ENCODE data around the gene GABBR2. TPM values are rescaled to one million over a fixed set of nuclear protein-coding genes. Genes with fewer than 3 reads are reported as not detected.

GABBR2 gene
- total RNA-seq, 2 experiments from 2014 or later, result not detected

- ATAC-seq (ENCODE audit: poor library complexity), result no peak
- Histone ChIP-seq H3K9me3 (ENCODE audit: control insufficient read depth in 1 of 2, insufficient read depth in 1 of 2, low read length in 2 of 2) (no peaks in the 10 kb centered on the region), H3K27me3 (ENCODE audit: control insufficient read depth in 1 of 2, insufficient read depth in 2 of 2, low read length in 2 of 2) (peaks cover 0 to 3% of the 10 kb centered on the region in 2 experiments), H3K4me1 (ENCODE audit: insufficient read depth, low read length) (no peaks in the 10 kb centered on the region), H3K36me3 (ENCODE audit: insufficient read depth, low read length) (no peaks in the 10 kb centered on the region), H3K4me3 (ENCODE audit: low read length) (no peak overlapping the region), H3K27ac (ENCODE audit: low read depth in 1 of 2, low read length in 2 of 2) (no peak overlapping the region)
- Mint-ChIP-seq H3K4me1 (ENCODE audit: low read depth) (no peaks in the 10 kb centered on the region), H3K27ac (no peak overlapping the region), H3K36me3 (ENCODE audit: low read depth) (no peaks in the 10 kb centered on the region), H3K4me3 (no peak overlapping the region), H3K9me3 (no peaks in the 10 kb centered on the region), H3K27me3 (peaks cover 49% of the 10 kb centered on the region)
- CTCF ChIA-PET, result no interaction called here
- POLR2A ChIA-PET, result no interaction called here
- TF ChIP-seq CTCF (IDR thresholded peaks at IDR 0.05), result no peak
- DNase-seq, result no peak
- intact Hi-C loops (cut with DNase I, micrococcal nuclease), result no loop called here
Measured at GRCh38 chr9:98495530-98495929, 213.2 kb downstream of the GABBR2 start.

GRCh38 chr9:98494852-98495251 lies 213.9 kb downstream of the GABBR2 start:
- no peaks in the 10 kb centered on the region for H3K4me1 ChIP-seq (ENCODE audit: insufficient read depth, low read length)
- no peaks in the 10 kb centered on the region for H3K27me3 ChIP-seq (ENCODE audit: control insufficient read depth in 1 of 2, insufficient read depth in 2 of 2, low read length in 2 of 2)
- CTCF ChIA-PET, result no interaction called here
- peaks cover 49% of the 10 kb centered on the region for H3K27me3 Mint-ChIP-seq
- no peak overlapping the region for H3K27ac Mint-ChIP-seq
- H3K27ac ChIP-seq (ENCODE audit: low read depth in 1 of 2, low read length in 2 of 2), result no peak overlapping the region
- no peaks in the 10 kb centered on the region for H3K4me1 Mint-ChIP-seq (ENCODE audit: low read depth)
- TF ChIP-seq CTCF (IDR thresholded peaks at IDR 0.05), result no peak
- DNase-seq (no peak), ATAC-seq (ENCODE audit: poor library complexity) (no peak)
- H3K4me3 Mint-ChIP-seq, result no peak overlapping the region
- POLR2A ChIA-PET, result no interaction called here
- no peaks in the 10 kb centered on the region for H3K36me3 Mint-ChIP-seq (ENCODE audit: low read depth)
- no peaks in the 10 kb centered on the region for H3K36me3 ChIP-seq (ENCODE audit: insufficient read depth, low read length)
- H3K9me3 ChIP-seq (ENCODE audit: control insufficient read depth in 1 of 2, insufficient read depth in 1 of 2, low read length in 2 of 2), result no peaks in the 10 kb centered on the region
- H3K4me3 ChIP-seq (ENCODE audit: low read length), result no peak overlapping the region
- H3K9me3 Mint-ChIP-seq, result no peaks in the 10 kb centered on the region
- intact Hi-C loops (cut with DNase I, micrococcal nuclease), result no loop called here

GRCh38 chr9:98491828-98492227 lies 216.9 kb downstream of the GABBR2 start:
- no peaks in the 10 kb centered on the region for H3K36me3 ChIP-seq (ENCODE audit: insufficient read depth, low read length)
- intact Hi-C loops (cut with DNase I, micrococcal nuclease), result no loop called here
- Mint-ChIP-seq H3K4me1 (ENCODE audit: low read depth) (no peaks in the 10 kb centered on the region), H3K36me3 (ENCODE audit: low read depth) (no peaks in the 10 kb centered on the region), H3K27me3 (peaks cover 30% of the 10 kb centered on the region), H3K4me3 (no peak overlapping the region), H3K27ac (no peak overlapping the region), H3K9me3 (no peaks in the 10 kb centered on the region)
- no peaks in the 10 kb centered on the region for H3K4me1 ChIP-seq (ENCODE audit: insufficient read depth, low read length)
- no peaks in the 10 kb centered on the region for H3K27me3 ChIP-seq (ENCODE audit: control insufficient read depth in 1 of 2, insufficient read depth in 2 of 2, low read length in 2 of 2)
- ChIA-PET POLR2A (no interaction called here), CTCF (interaction anchor here (1.8 kb wide), 1 partner anchor 12 kb away, joined by 3 read pairs; no protein-coding TSS in a partner anchor)
- no peak for TF ChIP-seq CTCF (IDR thresholded peaks at IDR 0.05)
- no peak for ATAC-seq (ENCODE audit: poor library complexity)
- H3K9me3 ChIP-seq (ENCODE audit: control insufficient read depth in 1 of 2, insufficient read depth in 1 of 2, low read length in 2 of 2), result no peaks in the 10 kb centered on the region
- no peak for DNase-seq
- no peak overlapping the region for H3K27ac ChIP-seq (ENCODE audit: low read depth in 1 of 2, low read length in 2 of 2)
- H3K4me3 ChIP-seq (ENCODE audit: low read length), result no peak overlapping the region

Data from CD4-positive, alpha-beta T cell (primary cell).